Stimulated activated CD4-positive, alpha-beta T cell treated with anti-CD3 and anti-CD28 coated beads, Interleukin-12 subunit alpha, Interleukin-12 subunit beta, amount 100 ng/mL, for 24 hours (primary cell): ENCODE measurements around the gene OR6Q1.
"Not testable (repeated sequence)": the region's sequence is repeated elsewhere in the genome, so short reads cannot be mapped to it uniquely, and the experiment has no call there.

Source experiments
- DNase-seq, 2 experiments: peaks; one replicate each; pipeline ENCODE4 v3.0.0-alpha.2; 2020; ENCODE audit warnings: low read depth in 2 of 2

OR6Q1 gene

GRCh38 chr11:58030653-58031052, at the start of gene OR6Q1:
TSS of gene OR6Q1 (plus strand) at chr11:58030953. CDS start at chr11:58030953, 0 bp downstream.
- no peak for DNase-seq

- DNase-seq = no peak
These were observed 49.2 kb upstream of the OR6Q1 start for GRCh38 chr11:57981536-57981935.

- no peak for DNase-seq
These were observed 48.0 kb upstream of the OR6Q1 start for GRCh38 chr11:57982776-57983175.

- DNase-seq = no peak
These were observed 47.6 kb upstream of the OR6Q1 start for GRCh38 chr11:57983191-57983590.

GRCh38 chr11:57999523-57999922, 31.2 kb upstream of the OR6Q1 start:
- not testable (repeated sequence) for DNase-seq

GRCh38 chr11:58000021-58000420, 30.7 kb upstream of the OR6Q1 start:
- not testable (repeated sequence) for DNase-seq

- no peak for DNase-seq
These were observed 30.1 kb upstream of the OR6Q1 start for GRCh38 chr11:58000699-58001098.

- no peak for DNase-seq
These were observed 27.7 kb upstream of the OR6Q1 start for GRCh38 chr11:58003036-58003435.

- no peak for DNase-seq
These were observed 27.2 kb upstream of the OR6Q1 start for GRCh38 chr11:58003591-58003990.

- DNase-seq = no peak
These were observed 26.1 kb upstream of the OR6Q1 start for GRCh38 chr11:58004664-58005063.

GRCh38 chr11:58006940-58007339, 23.8 kb upstream of the OR6Q1 start:
- DNase-seq = no peak

- DNase-seq = no peak
These were observed 19.0 kb upstream of the OR6Q1 start for GRCh38 chr11:58011771-58012170.

- DNase-seq = no peak
These were observed 7.3 kb upstream of the OR6Q1 start, which contains the start of gene OR9Q1 for GRCh38 chr11:58023435-58023931. TSS of gene OR9Q1 (plus strand) at chr11:58023881. CDS start at chr11:58179445, 155,564 bp downstream.

GRCh38 chr11:58024601-58025091, 6.1 kb upstream of the OR6Q1 start:
- no peak for DNase-seq

- no peak for DNase-seq
These were observed 3.4 kb upstream of the OR6Q1 start for GRCh38 chr11:58027341-58027740.

GRCh38 chr11:58028687-58029411, 1.9 kb upstream of the OR6Q1 start:
- DNase-seq = no peak

GRCh38 chr11:58034471-58034870, 3.7 kb downstream of the OR6Q1 start:
- DNase-seq = no peak

- DNase-seq = no peak
These were observed 8.8 kb downstream of the OR6Q1 start for GRCh38 chr11:58039589-58039988.

GRCh38 chr11:58043379-58043778, 12.6 kb downstream of the OR6Q1 start:
- no peak for DNase-seq

GRCh38 chr11:58046231-58046630, 15.5 kb downstream of the OR6Q1 start:
- DNase-seq = no peak

- DNase-seq = no peak
These were observed 17.1 kb downstream of the OR6Q1 start for GRCh38 chr11:58047818-58048217.

GRCh38 chr11:58055806-58056401, 25.2 kb downstream of the OR6Q1 start:
- DNase-seq = no peak

GRCh38 chr11:58057481-58057880, 26.7 kb downstream of the OR6Q1 start:
- DNase-seq = no peak
